K562 (cell line): ENCODE data around the gene GPATCH11. TPM values are rescaled to one million over a fixed set of nuclear protein-coding genes. Genes with fewer than 3 reads are reported as not detected.

ENCODE experiments used
- ATAC-seq: fragments of 200-7000 bp; cut with Tn5 transposase; 3 replicates; pipeline ENCODE4 v1.9.1; 2020; ENCODE audit warnings: moderate library complexity
- BruUV-seq: library from RNA; stranded (reverse); fragments of 400-500 nt; replicated peaks from 2 replicates; lab custom pipeline; 2021; lab: Mats Ljungman, UMichigan
- CTCF ChIA-PET: fragments of 300-600 bp; formaldehyde crosslinking; extraction: SDS; loops from one replicate; lab custom pipeline; 2021; ENCODE audit warnings: low intra/inter-chr PET ratio; lab: Yijun Ruan, JAX
- POLR2A ChIA-PET: fragments of 300-600, 350-650 bp; sonication (Branson Sonifier 250); formaldehyde crosslinking; extraction: SDS; loops from one replicate; lab custom pipeline; 2021; ENCODE audit warnings: antibody characterized with exemption, inconsistent platforms; lab: Yijun Ruan, JAX
- DNase-seq, 4 experiments: peaks; one replicate each; pipeline versions ENCODE4 v3.0.0 to v3.0.0-alpha.2; 2011 to 2018; ENCODE audit warnings: low spot score in 3 of 4, mixed read lengths in 3 of 4; ENCODE audit errors: extremely low read depth in 1 of 4
- FAIRE-seq: peaks from 2 replicates; lab custom pipeline; 2011; peaks lifted over from hg19 to GRCh38; lab: Jason Lieb, UNC
- H2AFZ ChIP-seq: 2 replicates; pipeline ENCODE4 v1.6.0; 2011; ENCODE audit warnings: low read depth, low read length, control low read depth, inconsistent platforms
- H3K27ac ChIP-seq: fragments of 200-600 bp; 3 replicates; pipeline ENCODE4 v1.8.0; 2011; ENCODE audit warnings: low read depth, mild to moderate bottlenecking, control low read depth, inconsistent platforms, low read length, moderate library complexity, mixed read lengths; ENCODE audit errors: extremely low read depth
- H3K27me3 ChIP-seq, 2 experiments: fragments of 300-600 bp in 1 of 2; 2 replicates in 1 of 2; 3 replicates in 1 of 2; pipeline versions ENCODE4 v1.6.0 to v1.8.0; 2011; ENCODE audit warnings: inconsistent platforms in 2 of 2, low read length in 2 of 2, mild to moderate bottlenecking in 1 of 2, mixed read lengths in 1 of 2, moderate library complexity in 1 of 2; ENCODE audit not compliant: control insufficient read depth in 2 of 2, insufficient read depth in 2 of 2
- H3K36me3 ChIP-seq: fragments of 300-600 bp; 3 replicates; pipeline ENCODE4 v1.8.0; 2011; ENCODE audit warnings: mild to moderate bottlenecking, low read length, inconsistent platforms; ENCODE audit not compliant: control insufficient read depth, insufficient read depth
- H3K4me1 ChIP-seq, 2 experiments: fragments of 200-600 bp in 1 of 2; replicated peaks in 1 of 2; 2 replicates in 1 of 2; 3 replicates in 1 of 2; pipeline versions ENCODE4 v1.5.1 to v1.8.0; 2011; ENCODE audit warnings: inconsistent platforms in 2 of 2, low read length in 2 of 2, mild to moderate bottlenecking in 1 of 2, mixed read lengths in 1 of 2, moderate library complexity in 1 of 2; ENCODE audit not compliant: control insufficient read depth in 2 of 2, insufficient read depth in 2 of 2
- H3K4me2 ChIP-seq: 2 replicates; pipeline ENCODE4 v1.6.1; 2011; ENCODE audit warnings: low read length, control low read depth, inconsistent platforms, mixed read lengths; ENCODE audit not compliant: insufficient read depth
- H3K4me3 ChIP-seq: fragments of 200-600 bp; sonication (generic), shearing (Covaris generic); 2 replicates; pipeline ENCODE4 v1.5.1; 2016; ENCODE audit warnings: control low read depth, inconsistent platforms
- H3K79me2 ChIP-seq: fragments of 200-600 bp; 3 replicates; pipeline ENCODE4 v1.8.0; 2011; ENCODE audit warnings: low read length, inconsistent platforms; ENCODE audit not compliant: control insufficient read depth, insufficient read depth
- H3K9ac ChIP-seq, 2 experiments: 2 replicates each; pipeline versions ENCODE4 v1.6.0 to v1.6.1; 2011; ENCODE audit warnings: low read depth in 2 of 2, low read length in 2 of 2, control low read depth in 1 of 2, inconsistent platforms in 1 of 2, mild to moderate bottlenecking in 1 of 2, mixed read lengths in 1 of 2; ENCODE audit not compliant: insufficient read depth in 1 of 2
- H3K9me1 ChIP-seq: one replicate; pipeline ENCODE4 v1.6.0; 2011; ENCODE audit warnings: inconsistent platforms, mild to moderate bottlenecking, low read length, moderate library complexity; ENCODE audit not compliant: control insufficient read depth, insufficient read depth
- H3K9me3 ChIP-seq: replicated peaks from 2 replicates; pipeline ENCODE4 v1.5.1; 2011; ENCODE audit warnings: low read depth, low read length, inconsistent platforms; ENCODE audit not compliant: control insufficient read depth, insufficient read depth
- H4K20me1 ChIP-seq: replicated peaks from 2 replicates; pipeline ENCODE4 v1.6.1; 2011; ENCODE audit warnings: low read length, inconsistent platforms, mixed read lengths; ENCODE audit not compliant: control insufficient read depth, insufficient read depth
- BHLHE40 ChIP-seq: IDR thresholded peaks from 2 replicates; pipeline ENCODE4 v1.6.1; 2011; ENCODE audit warnings: low read length, improper control_type of control experiment
- ELF2 ChIP-seq: fragments of 250-450 bp; sonication (Bioruptor Pico); IDR thresholded peaks from 2 replicates; pipeline ENCODE4 v1.5.0; 2021; ENCODE audit warnings: mild to moderate bottlenecking
- HMBOX1 ChIP-seq: sonication (generic); IDR thresholded peaks from 2 replicates; pipeline ENCODE4 v1.6.1; 2016
- NFIC ChIP-seq: fragments of 450-650 bp; IDR thresholded peaks from 2 replicates; pipeline ENCODE4 v1.6.1; 2017; ENCODE audit warnings: mild to moderate bottlenecking, inconsistent platforms
- PHB2 ChIP-seq: fragments of 450-650 bp; IDR thresholded peaks from 2 replicates; pipeline ENCODE4 v1.6.1; 2017; ENCODE audit warnings: low read depth
- RNF219 ChIP-seq: fragments of 250-450 bp; sonication (Bioruptor Pico); IDR thresholded peaks from 2 replicates; pipeline ENCODE4 v1.5.0; 2022; ENCODE audit warnings: mild to moderate bottlenecking
- STAT6 ChIP-seq: sonication (generic); formaldehyde crosslinking; IDR thresholded peaks from 2 replicates; pipeline ENCODE4 v1.8.1; 2023; ENCODE audit warnings: mild to moderate bottlenecking, missing genetic modification reagents
- THRA ChIP-seq: fragments of 450-650 bp; IDR thresholded peaks from 2 replicates; pipeline ENCODE4 v1.6.1; 2017; ENCODE audit warnings: mild to moderate bottlenecking, moderate library complexity
- WHSC1 ChIP-seq: IDR thresholded peaks from one replicate; pipeline ENCODE4 v1.6.1; 2012; ENCODE audit warnings: low read length, control low read depth, inconsistent platforms
- ZBTB33 ChIP-seq: sonication (generic); formaldehyde crosslinking; IDR thresholded peaks from 2 replicates; pipeline ENCODE4 v1.8.1; 2023; ENCODE audit warnings: mild to moderate bottlenecking, missing genetic modification reagents
- ZFX ChIP-seq: sonication (generic); formaldehyde crosslinking; IDR thresholded peaks from 2 replicates; pipeline ENCODE4 v1.8.0; 2022; ENCODE audit warnings: mild to moderate bottlenecking, missing genetic modification reagents, moderate library complexity
- ZNF212 ChIP-seq: fragments of 450-650 bp; formaldehyde crosslinking; IDR thresholded peaks from 2 replicates; pipeline ENCODE4 v1.4.0; 2020; ENCODE audit warnings: mild to moderate bottlenecking
- ZNF354B ChIP-seq: fragments of 250-450 bp; sonication (Bioruptor Pico); IDR thresholded peaks from 2 replicates; pipeline ENCODE4 v1.4.0; 2020
- ZNF586 ChIP-seq: fragments of 450-650 bp; formaldehyde crosslinking; conservative IDR thresholded peaks from 2 replicates; pipeline ENCODE4 v1.4.0; 2020; ENCODE audit warnings: mild to moderate bottlenecking, moderate library complexity
- WGBS: fragments of 100-300 bp; shearing (Covaris generic); methylation state at CpG from one replicate; pipeline ENCODE4 v1.1.6; 2016; ENCODE audit warnings: low coverage, mixed read lengths; ENCODE audit not compliant: insufficient coverage; ENCODE audit errors: missing lambda C conversion rate; 5-methylcytosine and 5-hydroxymethylcytosine counted together
- in situ Hi-C: fragments of 300-500 bp; cut with MboI; formaldehyde crosslinking; loops from 4 replicates; pipeline ENCODE4 v1.15.0; 2018; ENCODE audit warnings: inconsistent platforms, mixed read lengths
- intact Hi-C: fragments of 100-400 bp; cut with micrococcal nuclease; formaldehyde crosslinking; loops from 2 replicates; pipeline ENCODE4 v1.14.2; 2022
- polyA plus RNA-seq, 8 experiments: library from polyadenylated mRNA; depleted of rRNA in 4 of 8; stranded (reverse) in 5 of 8; unstranded in 3 of 8; fragments of >200 nt; fragmentation: Nextera tagmentation in 2 of 8; fragmentation: Illumina TruSeq in 1 of 8; extraction: Ambion mirVana in 2 of 8; extraction: Trizol in 1 of 8; gene quantifications; 2 replicates each; pipeline versions ENCODE4 v1.2.1 to v1.2.3, GENCODE V29; 2011 to 2014; ENCODE audit warnings: inconsistent platforms in 1 of 8, missing spikeins in 1 of 8
- total RNA-seq, 7 experiments: library from RNA; depleted of rRNA in 6 of 7; stranded (reverse); fragments of >200 nt in 6 of 7; fragmentation: Illumina TruSeq in 2 of 7; extraction: Trizol in 2 of 7; gene quantifications; 2 replicates each; pipeline versions ENCODE4 v1.2.1 to v1.2.3, GENCODE V29; 2011 to 2021; ENCODE audit warnings: low replicate concordance in 1 of 7

The GPATCH11 gene
- total and polyA plus RNA-seq, 9 of the 15 experiments (the other 6 are each of a cell fraction or from before 2014, with no cell fraction given), result 7.9 to 23.9 (median 15.2) TPM

- TF ChIP-seq HMBOX1 (no peak), WHSC1 (no peak), ZNF586 (CRISPR knock-in tag) (no peak), ZFX (no peak), RNF219 (CRISPR knock-in tag) (no peak), ZNF212 (CRISPR knock-in tag) (no peak), NFIC (no peak), ZNF354B (no peak)
Observed at GRCh38 chr2:37100054-37100453, 15.7 kb downstream of the GPATCH11 start (continued).

- Histone ChIP-seq H3K27ac (no peak overlapping the region), H3K9me3 (no peaks in the 10 kb centered on the region), H3K4me2 (no peak overlapping the region), H3K36me3 (peaks cover 27% of the 10 kb centered on the region), H3K4me3 (no peak overlapping the region), H4K20me1 (no peaks in the 10 kb centered on the region), H3K9me1 (no peaks in the 10 kb centered on the region), H3K27me3 (no peaks in the 10 kb centered on the region), H2AFZ (no peak overlapping the region), H3K4me1 (peaks cover 0 to 3% of the 10 kb centered on the region in 2 experiments; a peak in 2 of 5 replicates), H3K9ac (no peak overlapping the region), H3K79me2 (no peaks in the 10 kb centered on the region)
- ATAC-seq (no peak), DNase-seq (no peak), FAIRE-seq (no peak)
- WGBS, result 98% methylated on average over 3 of the region's 3 CpGs
- POLR2A ChIA-PET, result no interaction called here
- BruUV-seq, result no TSS peak
- in situ Hi-C loops, result no loop called here
- intact Hi-C loops, result no loop called here
- CTCF ChIA-PET, result no interaction called here
- TF ChIP-seq THRA (no peak), PHB2 (no peak), BHLHE40 (no peak), ELF2 (no peak), ZBTB33 (CRISPR knock-in tag) (no peak), STAT6 (CRISPR knock-in tag) (no peak)
Observed at GRCh38 chr2:37102588-37102987, 18.3 kb downstream of the GPATCH11 start.
